Measurements from ENCODE around the gene FANCF.

Gene FANCF

DNA sequence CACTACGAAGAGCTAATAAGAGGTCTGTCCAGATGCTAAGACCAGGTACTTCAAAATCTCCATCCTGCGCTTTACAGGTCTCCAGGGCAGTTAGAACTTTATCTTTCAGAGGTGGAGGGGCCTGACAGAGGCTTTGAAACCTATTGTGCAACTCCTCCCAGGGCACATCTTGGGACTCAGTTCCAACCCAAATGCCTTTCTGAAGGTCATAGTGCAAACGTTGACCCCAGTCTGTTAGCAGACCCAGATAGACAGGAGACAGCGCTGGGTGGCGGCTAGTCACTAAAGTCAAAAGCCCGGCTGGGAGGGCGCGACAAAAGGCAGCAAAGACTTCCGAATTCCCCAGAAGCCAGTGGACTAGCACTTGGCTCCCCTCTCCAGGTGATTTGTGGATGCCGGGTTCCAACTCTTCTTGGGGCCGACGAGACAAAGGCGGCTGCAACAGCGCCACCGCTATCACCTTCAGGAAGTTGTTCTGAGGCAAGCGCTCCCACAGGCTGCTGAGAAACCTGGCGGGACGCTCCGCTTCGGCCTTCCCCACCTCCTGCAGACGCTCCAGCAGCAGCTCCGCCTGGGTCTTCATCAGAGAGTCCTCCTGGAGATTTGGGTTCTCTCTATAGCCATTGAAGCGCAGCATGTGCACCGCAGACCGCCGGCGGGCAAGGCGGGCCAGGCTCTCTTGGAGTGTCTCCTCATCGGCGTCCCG lies 728 bp downstream of the FANCF start:
- peak; percentile 43 for DNase-seq

- no peak for DNase-seq
These were observed 7.8 kb downstream of the FANCF start for GRCh38 chr11:22617868-22618267.

- no peak for DNase-seq
These were observed 21.7 kb downstream of the FANCF start for GRCh38 chr11:22603933-22604332.

DNA sequence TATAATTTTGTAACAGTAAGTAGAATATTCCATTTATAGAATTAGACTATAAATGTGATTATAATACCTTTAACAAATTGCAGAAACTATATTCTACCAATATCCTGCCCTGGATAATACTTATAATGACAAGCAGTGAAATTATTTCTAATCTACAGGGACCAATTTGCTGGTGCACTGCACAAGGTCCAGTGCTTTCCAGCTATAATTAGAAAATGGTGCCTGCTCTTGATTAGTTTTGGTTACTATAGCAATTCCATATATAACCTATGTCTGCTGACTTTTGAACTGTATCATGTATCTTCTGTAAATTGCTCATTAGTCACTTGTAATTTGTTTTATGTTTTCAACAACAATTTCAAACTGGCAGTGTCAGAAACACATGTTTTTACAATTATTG lies 23.1 kb downstream of the FANCF start:
- no peak for DNase-seq

GRCh38 chr11:22599458-22599857 lies 26.2 kb downstream of the FANCF start:
- DNase-seq = no peak

DNA sequence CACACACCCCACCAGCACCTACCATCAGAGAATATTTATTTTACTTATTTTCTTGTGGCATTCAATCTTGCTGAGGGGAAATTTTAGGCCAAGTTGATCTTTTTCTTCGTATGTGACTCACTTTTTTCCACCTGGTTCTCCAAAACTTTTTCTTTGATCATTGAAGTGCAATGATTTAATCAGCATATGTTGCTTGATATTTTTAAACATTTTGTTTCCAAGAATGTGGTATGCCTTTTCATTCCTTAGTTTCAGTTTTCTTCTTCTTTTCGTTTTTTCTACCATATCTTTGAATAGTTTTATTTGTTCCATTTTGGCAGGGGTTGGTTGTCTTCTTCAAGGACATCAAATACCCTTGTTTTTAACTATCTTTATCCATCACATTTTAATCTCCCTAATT lies 28.6 kb downstream of the FANCF start:
- DNase-seq = no peak

GRCh38 chr11:22584976-22585375 lies 40.6 kb downstream of the FANCF start:
- no peak for DNase-seq

- DNase-seq = no peak
These were observed 41.6 kb downstream of the FANCF start for GRCh38 chr11:22583963-22584492.

- no peak for DNase-seq
These were observed 43.5 kb downstream of the FANCF start for GRCh38 chr11:22582151-22582410.

- DNase-seq = no peak
These were observed 44.1 kb downstream of the FANCF start for GRCh38 chr11:22581354-22582150.

DNA sequence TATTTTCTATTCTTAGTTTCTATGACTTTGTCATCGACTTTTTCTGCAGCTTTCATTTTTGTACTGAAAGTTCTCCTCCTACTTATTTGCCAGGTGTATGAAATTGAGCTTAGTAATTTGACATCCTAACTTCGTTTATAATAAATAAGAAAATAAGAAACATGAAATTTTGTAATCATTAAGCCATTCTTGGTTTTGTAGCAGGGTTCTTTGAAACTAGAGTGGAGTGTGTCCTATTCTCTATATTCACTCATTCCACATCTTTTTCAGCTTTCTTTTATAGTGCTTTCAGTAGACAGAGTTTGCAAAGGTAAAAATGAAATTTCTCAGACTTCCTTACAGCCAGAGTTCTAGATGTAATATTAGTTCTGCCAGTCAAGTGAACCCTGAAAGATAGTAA lies 47.8 kb downstream of the FANCF start:
- DNase-seq = no peak
